K562 (cell line): ENCODE data around the gene LRRC8E. TPM values are rescaled to one million over a fixed set of nuclear protein-coding genes. Genes with fewer than 3 reads are reported as not detected.

Experiments used
- BHLHE40 ChIP-seq: IDR thresholded peaks from 2 replicates; pipeline ENCODE4 v1.6.1; 2011; ENCODE audit warnings: low read length, improper control_type of control experiment
- CTCF ChIP-seq, 3 experiments: IDR thresholded peaks in 2 of 3; conservative IDR thresholded peaks in 1 of 3; 2 replicates each; pipeline ENCODE4 v1.5.1; 2011 to 2012; ENCODE audit warnings: low read length in 3 of 3, mild to moderate bottlenecking in 3 of 3, control low read depth in 2 of 3, improper control_type of control experiment in 1 of 3, inconsistent platforms in 1 of 3, low read depth in 1 of 3, mixed read lengths in 1 of 3, moderate library complexity in 1 of 3; ENCODE audit not compliant: insufficient read depth in 2 of 3
- E2F4 ChIP-seq: sonication (generic); formaldehyde crosslinking; IDR thresholded peaks from 2 replicates; pipeline ENCODE4 v1.8.0; 2022; ENCODE audit warnings: mild to moderate bottlenecking, low read depth, missing genetic modification reagents
- ETV6 ChIP-seq, 3 experiments: fragments of 150-350 bp in 1 of 3; sonication (generic) in 1 of 3; formaldehyde crosslinking in 1 of 3; IDR thresholded peaks; 2 replicates each; pipeline versions ENCODE4 v1.6.1 to v1.8.0; 2014 to 2022; ENCODE audit warnings: borderline replicate concordance in 2 of 3, low read depth in 2 of 3, antibody characterized with exemption in 1 of 3, low read length in 1 of 3, mild to moderate bottlenecking in 1 of 3, missing genetic modification reagents in 1 of 3
- HMGN3 ChIP-seq: IDR thresholded peaks from 2 replicates; pipeline ENCODE4 v1.6.1; 2011; ENCODE audit warnings: borderline replicate concordance, low read depth, mild to moderate bottlenecking, mixed read lengths, low read length; ENCODE audit not compliant: insufficient read length; ENCODE audit errors: extremely low read depth
- NCOA6 ChIP-seq: fragments of 450-650 bp; IDR thresholded peaks from 2 replicates; pipeline ENCODE4 v1.6.1; 2017; ENCODE audit warnings: mild to moderate bottlenecking
- NFIC ChIP-seq: fragments of 450-650 bp; IDR thresholded peaks from 2 replicates; pipeline ENCODE4 v1.6.1; 2017; ENCODE audit warnings: mild to moderate bottlenecking, inconsistent platforms
- PHF21A ChIP-seq: fragments of 450-650 bp; IDR thresholded peaks from 2 replicates; pipeline ENCODE4 v1.6.1; 2017; ENCODE audit warnings: low read depth, borderline replicate concordance
- PURB ChIP-seq: sonication (generic); formaldehyde crosslinking; IDR thresholded peaks from 2 replicates; pipeline ENCODE4 v1.9.0; 2021; ENCODE audit warnings: low read depth, mild to moderate bottlenecking, missing genetic modification reagents
- SP1 ChIP-seq: sonication (generic); formaldehyde crosslinking; IDR thresholded peaks from 2 replicates; pipeline ENCODE4 v1.8.1; 2022; ENCODE audit warnings: mild to moderate bottlenecking, missing genetic modification reagents
- SP2 ChIP-seq: IDR thresholded peaks from 2 replicates; pipeline ENCODE4 v1.6.1; 2011; ENCODE audit warnings: mild to moderate bottlenecking, low read depth, low read length, moderate library complexity; ENCODE audit not compliant: poor library complexity, severe bottlenecking; ENCODE audit errors: extremely low read depth
- SRF ChIP-seq, 2 experiments: fragments of 250-450, 450-650 bp in 1 of 2; sonication (Bioruptor Pico) in 1 of 2; sonication (generic) in 1 of 2; formaldehyde crosslinking; IDR thresholded peaks; 2 replicates each; pipeline versions ENCODE4 v1.5.0 to v1.5.1; 2020 to 2022; ENCODE audit warnings: mild to moderate bottlenecking in 1 of 2, missing genetic modification reagents in 1 of 2
- TBP ChIP-seq: optimal IDR thresholded peaks from 2 replicates; pipeline ENCODE3; 2011; ENCODE audit warnings: low read depth, low read length, improper control_type of control experiment
- TCFL5 ChIP-seq: fragments of 250-450 bp; sonication (Bioruptor Pico); conservative IDR thresholded peaks from 2 replicates; pipeline ENCODE4 v1.6.1; 2021; ENCODE audit warnings: mild to moderate bottlenecking, moderate library complexity, matching md5 sums
- ZKSCAN8 ChIP-seq: fragments of 200-800 bp; sonication (Bioruptor generic); IDR thresholded peaks from 2 replicates; pipeline ENCODE4 v1.6.1; 2016; ENCODE audit warnings: missing genetic modification characterization, missing compliant biosample characterization
- ZNF282 ChIP-seq: sonication (generic); formaldehyde crosslinking; IDR thresholded peaks from 2 replicates; pipeline ENCODE4 v1.8.1; 2023; ENCODE audit warnings: missing genetic modification reagents
- polyA plus RNA-seq, 8 experiments: library from polyadenylated mRNA; depleted of rRNA in 4 of 8; stranded (reverse) in 5 of 8; unstranded in 3 of 8; fragments of >200 nt; fragmentation: Nextera tagmentation in 2 of 8; fragmentation: Illumina TruSeq in 1 of 8; extraction: Ambion mirVana in 2 of 8; extraction: Trizol in 1 of 8; gene quantifications; 2 replicates each; pipeline versions ENCODE4 v1.2.1 to v1.2.3, GENCODE V29; 2011 to 2014; ENCODE audit warnings: inconsistent platforms in 1 of 8, missing spikeins in 1 of 8
- total RNA-seq, 7 experiments: library from RNA; depleted of rRNA in 6 of 7; stranded (reverse); fragments of >200 nt in 6 of 7; fragmentation: Illumina TruSeq in 2 of 7; extraction: Trizol in 2 of 7; gene quantifications; 2 replicates each; pipeline versions ENCODE4 v1.2.1 to v1.2.3, GENCODE V29; 2011 to 2021; ENCODE audit warnings: low replicate concordance in 1 of 7
- TF ChIP-seq, protein P1 (sequence below): fragments of 150-350 bp; conservative IDR thresholded peaks from 2 replicates; pipeline ENCODE4 v1.6.1; 2014; ENCODE audit warnings: low read length
- TF ChIP-seq, protein P2 (sequence below): fragments of 250-450 bp; sonication (Bioruptor Pico); IDR thresholded peaks from 2 replicates; pipeline ENCODE4 v1.5.0; 2022; ENCODE audit warnings: mild to moderate bottlenecking

LRRC8E gene
- total and polyA plus RNA-seq, 9 of the 15 experiments (the other 6 are each of a cell fraction or from before 2014, with no cell fraction given): 0.08 to 5.7 (median 3.5) TPM; not detected in 1

DNA sequence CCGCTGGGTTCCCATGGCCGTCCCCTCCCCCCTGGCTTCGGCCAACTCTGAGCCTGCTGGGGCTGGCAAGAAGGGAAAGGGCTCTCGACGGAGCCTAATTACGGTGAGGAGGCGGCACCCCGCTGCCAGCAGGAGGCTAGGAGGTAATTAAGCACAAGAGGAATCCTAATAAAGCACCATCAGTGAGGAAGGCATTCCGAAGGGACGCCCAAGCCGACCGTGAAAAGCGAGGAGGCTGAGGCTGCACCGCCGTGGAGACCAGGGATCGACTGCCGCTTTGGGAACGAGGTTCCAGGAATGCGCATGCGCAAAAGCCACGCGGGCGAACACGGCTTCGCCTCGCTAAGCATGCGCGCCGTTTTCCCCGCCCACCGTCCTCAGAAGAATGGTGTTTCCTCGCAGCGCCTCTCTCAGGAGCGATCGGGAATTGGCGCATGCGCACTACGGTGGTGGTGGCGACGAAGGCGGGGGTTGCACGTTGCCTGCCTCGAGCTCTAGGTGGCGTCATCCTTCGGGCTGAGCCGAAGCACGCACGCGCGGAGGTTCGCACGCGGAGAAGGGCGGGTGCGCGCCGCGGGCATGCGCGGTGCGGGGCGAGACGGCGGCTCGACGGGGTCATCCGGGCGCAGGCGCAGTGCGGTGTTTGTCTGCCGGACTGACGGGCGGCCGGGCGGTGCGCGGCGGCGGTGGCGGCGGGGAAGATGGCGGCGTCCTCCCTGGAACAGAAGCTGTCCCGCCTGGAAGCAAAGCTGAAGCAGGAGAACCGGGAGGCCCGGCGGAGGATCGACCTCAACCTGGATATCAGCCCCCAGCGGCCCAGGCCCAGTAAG, 15.1 kb downstream of the LRRC8E start, which contains the start of gene MAP2K7 (continued):
- TF ChIP-seq PURB (CRISPR knock-in tag) (no peak), ZKSCAN8 (CRISPR knock-in tag) (no peak), ZNF282 (no peak), CTCF (IDR thresholded peaks at IDR 0.05 in 2 of 3, conservative IDR thresholded peaks at IDR 0.05 in 1 of 3; ENCODE audit: insufficient read depth in 2 of 3, low read depth in 1 of 3, low read length in 3 of 3) (peak; percentile 87 to 97 (median 96)), NFIC (peak; percentile 54), SP2 (no peak), SRF (CRISPR knock-in tag; IDR thresholded peaks at IDR 0.05) (peak in 1 of 2 experiments; percentile 43; a peak in 1 of 4 replicates), ETV6 (IDR thresholded peaks at IDR 0.05; ENCODE audit: borderline replicate concordance in 1 of 2, low read depth in 2 of 2, low read length in 1 of 2) (no peak), ETV6 (CRISPR knock-in tag; IDR thresholded peaks at IDR 0.05; ENCODE audit: borderline replicate concordance) (no peak), PHF21A (0 out of 2 replicates have a peak, but pooled peaks have one; percentile 44), BHLHE40 (peak; percentile 83), TBP (peak; percentile 74), E2F4 (CRISPR knock-in tag) (no peak), HMGN3 (peak; percentile 73), NCOA6 (0 out of 2 replicates have a peak, but pooled peaks have one; percentile 45), TCFL5 (CRISPR knock-in tag) (no peak), SP1 (CRISPR knock-in tag) (peak; percentile 88)
- TF ChIP-seq, protein P1, sequence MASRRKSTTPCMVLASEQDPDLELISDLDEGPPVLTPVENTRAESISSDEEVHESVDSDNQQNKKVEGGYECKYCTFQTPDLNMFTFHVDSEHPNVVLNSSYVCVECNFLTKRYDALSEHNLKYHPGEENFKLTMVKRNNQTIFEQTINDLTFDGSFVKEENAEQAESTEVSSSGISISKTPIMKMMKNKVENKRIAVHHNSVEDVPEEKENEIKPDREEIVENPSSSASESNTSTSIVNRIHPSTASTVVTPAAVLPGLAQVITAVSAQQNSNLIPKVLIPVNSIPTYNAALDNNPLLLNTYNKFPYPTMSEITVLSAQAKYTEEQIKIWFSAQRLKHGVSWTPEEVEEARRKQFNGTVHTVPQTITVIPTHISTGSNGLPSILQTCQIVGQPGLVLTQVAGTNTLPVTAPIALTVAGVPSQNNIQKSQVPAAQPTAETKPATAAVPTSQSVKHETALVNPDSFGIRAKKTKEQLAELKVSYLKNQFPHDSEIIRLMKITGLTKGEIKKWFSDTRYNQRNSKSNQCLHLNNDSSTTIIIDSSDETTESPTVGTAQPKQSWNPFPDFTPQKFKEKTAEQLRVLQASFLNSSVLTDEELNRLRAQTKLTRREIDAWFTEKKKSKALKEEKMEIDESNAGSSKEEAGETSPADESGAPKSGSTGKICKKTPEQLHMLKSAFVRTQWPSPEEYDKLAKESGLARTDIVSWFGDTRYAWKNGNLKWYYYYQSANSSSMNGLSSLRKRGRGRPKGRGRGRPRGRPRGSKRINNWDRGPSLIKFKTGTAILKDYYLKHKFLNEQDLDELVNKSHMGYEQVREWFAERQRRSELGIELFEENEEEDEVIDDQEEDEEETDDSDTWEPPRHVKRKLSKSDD: no peak
- TF ChIP-seq, protein P2, sequence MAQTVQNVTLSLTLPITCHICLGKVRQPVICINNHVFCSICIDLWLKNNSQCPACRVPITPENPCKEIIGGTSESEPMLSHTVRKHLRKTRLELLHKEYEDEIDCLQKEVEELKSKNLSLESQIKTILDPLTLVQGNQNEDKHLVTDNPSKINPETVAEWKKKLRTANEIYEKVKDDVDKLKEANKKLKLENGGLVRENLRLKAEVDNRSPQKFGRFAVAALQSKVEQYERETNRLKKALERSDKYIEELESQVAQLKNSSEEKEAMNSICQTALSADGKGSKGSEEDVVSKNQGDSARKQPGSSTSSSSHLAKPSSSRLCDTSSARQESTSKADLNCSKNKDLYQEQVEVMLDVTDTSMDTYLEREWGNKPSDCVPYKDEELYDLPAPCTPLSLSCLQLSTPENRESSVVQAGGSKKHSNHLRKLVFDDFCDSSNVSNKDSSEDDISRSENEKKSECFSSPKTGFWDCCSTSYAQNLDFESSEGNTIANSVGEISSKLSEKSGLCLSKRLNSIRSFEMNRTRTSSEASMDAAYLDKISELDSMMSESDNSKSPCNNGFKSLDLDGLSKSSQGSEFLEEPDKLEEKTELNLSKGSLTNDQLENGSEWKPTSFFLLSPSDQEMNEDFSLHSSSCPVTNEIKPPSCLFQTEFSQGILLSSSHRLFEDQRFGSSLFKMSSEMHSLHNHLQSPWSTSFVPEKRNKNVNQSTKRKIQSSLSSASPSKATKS (CRISPR knock-in tag): no peak
